ENCODE measurements around the gene ANKMY1. TPM values are rescaled to one million over a fixed set of nuclear protein-coding genes. Genes with fewer than 3 reads are reported as not detected.

Gene ANKMY1
- total and polyA plus RNA-seq, 2 of the 8 experiments (the other 6 are each of a cell fraction or from before 2014, with no cell fraction given) = 4.5 to 4.8 TPM

DNA sequence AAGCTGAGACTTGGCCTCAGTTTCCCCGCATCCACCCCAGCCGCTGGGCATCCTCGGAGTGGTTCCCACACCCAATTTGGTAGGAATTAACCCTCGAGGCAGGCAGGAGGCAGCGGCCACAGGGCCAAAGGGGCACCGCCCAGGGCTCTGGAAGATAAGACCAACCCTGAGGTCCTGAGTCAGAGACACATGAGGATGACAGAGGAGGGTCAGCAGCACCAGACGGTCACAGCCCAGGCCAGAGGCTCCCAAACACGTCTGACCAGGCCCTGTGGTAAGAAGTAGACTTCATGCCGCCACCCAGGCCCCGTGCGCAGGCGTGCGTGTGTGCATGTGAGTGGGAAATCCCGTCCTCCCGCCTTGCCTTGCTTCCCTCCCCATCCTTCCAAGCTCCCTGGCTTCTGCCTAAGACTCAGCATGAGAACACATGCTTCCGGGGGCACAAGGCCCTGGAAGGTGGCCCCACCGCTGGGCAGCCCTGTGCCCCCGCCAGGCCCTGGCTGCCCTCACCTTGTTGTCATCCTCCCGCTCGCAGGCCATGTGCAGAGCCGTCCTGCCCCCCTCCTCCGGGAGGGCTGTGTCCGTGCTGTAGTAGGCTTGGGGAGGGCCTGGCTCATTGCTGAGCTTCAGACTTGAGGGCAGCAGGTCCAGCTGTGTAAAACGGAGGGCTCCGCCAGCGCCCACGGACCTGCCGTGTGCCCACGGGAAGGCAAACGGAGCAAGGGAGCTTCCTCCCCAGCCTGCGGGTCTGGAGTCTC lies 46.3 kb downstream of the ANKMY1 start (continued):
- TF ChIP-seq RBBP5 (IDR thresholded peaks at IDR 0.05; ENCODE audit: borderline replicate concordance, low read depth, low read length) (no peak), KDM1A (IDR thresholded peaks at IDR 0.05; ENCODE audit: borderline replicate concordance, low read length) (no peak), BACH1 (IDR thresholded peaks at IDR 0.05; ENCODE audit: low read length) (no peak)
